H9 (cell line): ENCODE measurements around the gene PGAM1. TPM values are rescaled to one million over a fixed set of nuclear protein-coding genes. Genes with fewer than 3 reads are reported as not detected.

Experiments used
- DNase-seq: peaks from one replicate; pipeline ENCODE4 v3.0.0-alpha.2; 2017
- H2AFZ ChIP-seq: one replicate; pipeline ENCODE4 v1.6.1; 2013; ENCODE audit warnings: mild to moderate bottlenecking, low read length, control low read depth, moderate library complexity
- H2AK5ac ChIP-seq: 2 replicates; pipeline ENCODE4 v1.6.1; 2013; ENCODE audit warnings: low read length, control low read depth, mixed read lengths; ENCODE audit not compliant: insufficient read length
- H2BK120ac ChIP-seq: one replicate; pipeline ENCODE4 v1.6.1; 2013; ENCODE audit warnings: low read depth, mild to moderate bottlenecking, low read length, control low read depth, inconsistent platforms; ENCODE audit not compliant: poor library complexity, severe bottlenecking
- H2BK12ac ChIP-seq: 2 replicates; pipeline ENCODE4 v1.6.1; 2013; ENCODE audit warnings: low read length, control low read depth, mixed read lengths, low read depth; ENCODE audit not compliant: insufficient read length
- H2BK15ac ChIP-seq: 2 replicates; pipeline ENCODE4 v1.6.1; 2013; ENCODE audit warnings: low read depth, low read length, control low read depth
- H2BK20ac ChIP-seq: one replicate; pipeline ENCODE4 v1.6.1; 2013; ENCODE audit warnings: low read depth, mild to moderate bottlenecking, low read length, control low read depth, inconsistent platforms; ENCODE audit not compliant: poor library complexity, severe bottlenecking
- H2BK5ac ChIP-seq: 2 replicates; pipeline ENCODE4 v1.6.1; 2013; ENCODE audit warnings: low read length, control low read depth, mixed read lengths; ENCODE audit not compliant: insufficient read length
- H3K14ac ChIP-seq: 2 replicates; pipeline ENCODE4 v1.6.1; 2013; ENCODE audit warnings: low read length, control low read depth; ENCODE audit not compliant: insufficient read depth
- H3K18ac ChIP-seq: 2 replicates; pipeline ENCODE4 v1.6.1; 2013; ENCODE audit warnings: low read depth, mild to moderate bottlenecking, mixed read lengths, low read length, control low read depth; ENCODE audit not compliant: insufficient read length
- H3K23ac ChIP-seq: 2 replicates; pipeline ENCODE4 v1.6.1; 2013; ENCODE audit warnings: low read length, control low read depth, mixed read lengths, low read depth; ENCODE audit not compliant: insufficient read length
- H3K23me2 ChIP-seq: 2 replicates; pipeline ENCODE4 v1.6.1; 2013; ENCODE audit warnings: low read depth, mild to moderate bottlenecking, mixed read lengths, low read length, control low read depth; ENCODE audit not compliant: insufficient read length, poor library complexity, severe bottlenecking
- H3K27ac ChIP-seq: 2 replicates; pipeline ENCODE4 v1.5.1; 2013; ENCODE audit warnings: low read length, control low read depth, mixed read lengths, low read depth; ENCODE audit not compliant: insufficient read length
- H3K27me3 ChIP-seq: 2 replicates; pipeline ENCODE4 v1.6.1; 2013; ENCODE audit warnings: low read length, control low read depth, inconsistent platforms; ENCODE audit not compliant: insufficient read depth
- H3K4ac ChIP-seq: 2 replicates; pipeline ENCODE4 v1.6.1; 2013; ENCODE audit warnings: low read depth, mild to moderate bottlenecking, control low read depth, inconsistent platforms, low read length, moderate library complexity
- H3K4me1 ChIP-seq: 2 replicates; pipeline ENCODE4 v1.6.1; 2013; ENCODE audit warnings: low read length, control low read depth, inconsistent platforms; ENCODE audit not compliant: insufficient read depth
- H3K4me2 ChIP-seq: 2 replicates; pipeline ENCODE4 v1.6.1; 2013; ENCODE audit warnings: low read length, control low read depth, mixed read lengths; ENCODE audit not compliant: insufficient read length, insufficient read depth
- H3K56ac ChIP-seq: 2 replicates; pipeline ENCODE4 v1.6.1; 2013; ENCODE audit warnings: low read depth, mild to moderate bottlenecking, mixed read lengths, low read length, control low read depth; ENCODE audit not compliant: insufficient read length
- H3K79me1 ChIP-seq: 2 replicates; pipeline ENCODE4 v1.6.1; 2013; ENCODE audit warnings: low read depth, mild to moderate bottlenecking, moderate library complexity, low read length, control low read depth, inconsistent platforms; ENCODE audit not compliant: insufficient read depth, poor library complexity, severe bottlenecking
- H3K79me2 ChIP-seq: 2 replicates; pipeline ENCODE4 v1.6.1; 2013; ENCODE audit warnings: low read length, control low read depth, inconsistent platforms; ENCODE audit not compliant: insufficient read depth
- H3K9ac ChIP-seq: 2 replicates; pipeline ENCODE4 v1.6.1; 2013; ENCODE audit warnings: low read length, control low read depth, mixed read lengths; ENCODE audit not compliant: insufficient read length; ENCODE audit errors: extremely low read depth
- H3K9me3 ChIP-seq: one replicate; pipeline ENCODE4 v1.6.1; 2013; ENCODE audit warnings: low read depth, low read length, inconsistent platforms; ENCODE audit not compliant: control insufficient read depth
- H3T11ph ChIP-seq: one replicate; pipeline ENCODE4 v1.6.1; 2013; ENCODE audit warnings: mild to moderate bottlenecking, low read length, control low read depth, inconsistent platforms
- H4K20me1 ChIP-seq: one replicate; pipeline ENCODE4 v1.6.1; 2013; ENCODE audit not compliant: control insufficient read depth, insufficient read length, insufficient read depth
- H4K5ac ChIP-seq: 2 replicates; pipeline ENCODE4 v1.6.1; 2013; ENCODE audit warnings: low read depth, mild to moderate bottlenecking, mixed read lengths, low read length, control low read depth; ENCODE audit not compliant: insufficient read length
- H4K8ac ChIP-seq: replicated peaks from 2 replicates; pipeline ENCODE4 v1.6.1; 2013; ENCODE audit warnings: low read length, control low read depth, mixed read lengths, low read depth; ENCODE audit not compliant: insufficient read length
- H4K91ac ChIP-seq: 2 replicates; pipeline ENCODE4 v1.6.1; 2013; ENCODE audit warnings: low read depth, mild to moderate bottlenecking, moderate library complexity, mixed read lengths, low read length, control low read depth; ENCODE audit not compliant: insufficient read length
- H3K27ac Mint-ChIP-seq, 3 experiments: 2 replicates in 2 of 3; 3 replicates in 1 of 3; pipeline ENCODE4 v1.8.0; 2020 to 2021; ENCODE audit warnings: mixed read lengths in 3 of 3, mild to moderate bottlenecking in 1 of 3, moderate library complexity in 1 of 3
- H3K27me3 Mint-ChIP-seq: 2 replicates; pipeline ENCODE4 v1.8.0; 2021; ENCODE audit warnings: low read depth, mild to moderate bottlenecking, moderate library complexity, mixed read lengths
- H3K36me3 Mint-ChIP-seq, 3 experiments: 2 replicates in 2 of 3; 3 replicates in 1 of 3; pipeline ENCODE4 v1.8.0; 2020 to 2021; ENCODE audit warnings: low read depth in 3 of 3, mixed read lengths in 3 of 3; ENCODE audit not compliant: insufficient read depth in 1 of 3
- H3K4me1 Mint-ChIP-seq, 2 experiments: 2 replicates each; pipeline ENCODE4 v1.8.0; 2020; ENCODE audit warnings: mixed read lengths in 2 of 2
- H3K4me3 Mint-ChIP-seq, 2 experiments: 2 replicates in 1 of 2; 3 replicates in 1 of 2; pipeline ENCODE4 v1.8.0; 2020 to 2021; ENCODE audit warnings: mild to moderate bottlenecking in 2 of 2, mixed read lengths in 2 of 2, moderate library complexity in 1 of 2
- H3K9me3 Mint-ChIP-seq, 2 experiments: 2 replicates in 1 of 2; 3 replicates in 1 of 2; pipeline ENCODE4 v1.8.0; 2020; ENCODE audit warnings: mild to moderate bottlenecking in 2 of 2, mixed read lengths in 2 of 2, moderate library complexity in 1 of 2
- CTCF ChIP-seq: fragments of 200-600 bp; sonication (generic); conservative IDR thresholded peaks from 3 replicates; pipeline ENCODE4 v1.8.0; 2021; ENCODE audit warnings: antibody characterized with exemption, mild to moderate bottlenecking
- WGBS: extraction: QIAGEN DNeasy Blood & Tissue Kit; methylation state at CpG from one replicate; pipeline ENCODE4 v1.1.7; 2013; ENCODE audit warnings: missing lambda C conversion rate, low lambda C conversion rate, mixed read lengths; ENCODE audit not compliant: insufficient read length; ENCODE audit errors: extremely low coverage; 5-methylcytosine and 5-hydroxymethylcytosine counted together
- total RNA-seq: library from RNA; stranded (reverse); gene quantifications from 2 replicates; pipeline ENCODE4 v1.2.1, GENCODE V29; 2021

The PGAM1 gene
- total RNA-seq, 1 experiment from 2014 or later, result 932 TPM

GRCh38 chr10:97450828-97451227 is 24.8 kb downstream of the PGAM1 start:
- no peak overlapping the region for H2BK15ac ChIP-seq
- TF ChIP-seq CTCF, result no peak
- no peak overlapping the region for H4K5ac ChIP-seq
- DNase-seq, result no peak
- Mint-ChIP-seq H3K4me1 (peaks cover 11 to 15% of the 10 kb centered on the region in 2 experiments), H3K27ac (no peak overlapping the region; a peak in 1 of 7 replicates), H3K9me3 (no peaks in the 10 kb centered on the region), H3K4me3 (no peak overlapping the region; a peak in 1 of 5 replicates), H3K36me3 (peaks cover 22 to 51% (median 51%) of the 10 kb centered on the region in 3 experiments; a peak in 6 of 7 replicates), H3K27me3 (peaks cover 2% of the 10 kb centered on the region; the same call in 1 of the 2 replicates)
- no peak overlapping the region for H4K91ac ChIP-seq
- H2AFZ ChIP-seq, result no peak overlapping the region
- H3K79me2 ChIP-seq, result peaks cover 5% of the 10 kb centered on the region; the same call in 1 of the 2 replicates
- no peak overlapping the region for H3K9ac ChIP-seq
- no peak overlapping the region for H3T11ph ChIP-seq
- no peak overlapping the region for H2BK120ac ChIP-seq
- peaks cover 9% of the 10 kb centered on the region for H3K23me2 ChIP-seq
- no CpG with 5 or more reads among the region's 2 CpGs for WGBS
- H2BK20ac ChIP-seq, result no peak overlapping the region
- H3K18ac ChIP-seq, result no peak overlapping the region
- no peak overlapping the region for H2AK5ac ChIP-seq
- H4K20me1 ChIP-seq, result peaks cover 2% of the 10 kb centered on the region
- H3K56ac ChIP-seq, result no peak overlapping the region
- no peak overlapping the region for H3K23ac ChIP-seq
- H2BK12ac ChIP-seq, result no peak overlapping the region
- H3K4me2 ChIP-seq, result no peak overlapping the region
- no peak overlapping the region for H4K8ac ChIP-seq
- no peaks in the 10 kb centered on the region; the same call in 1 of the 2 replicates for H3K27me3 ChIP-seq
- no peak overlapping the region for H3K4ac ChIP-seq
- H3K4me1 ChIP-seq, result peaks cover 3% of the 10 kb centered on the region; the same call in 1 of the 2 replicates
- no peaks in the 10 kb centered on the region for H3K9me3 ChIP-seq
- H3K79me1 ChIP-seq, result no peaks in the 10 kb centered on the region
- no peak overlapping the region for H2BK5ac ChIP-seq
- no peak overlapping the region for H3K14ac ChIP-seq
- H3K27ac ChIP-seq, result no peak overlapping the region
